HEK293 (cell line): ENCODE data around the gene CORO2B.

ENCODE experiments used
- CTCF ChIP-seq: fragments of 450-650 bp; formaldehyde crosslinking; IDR thresholded peaks from 2 replicates; pipeline ENCODE4 v1.5.1; 2016; ENCODE audit warnings: missing biosample characterization, missing genetic modification characterization
- REST ChIP-seq: fragments of 450-650 bp; formaldehyde crosslinking; IDR thresholded peaks from 2 replicates; pipeline ENCODE4 v1.5.1; 2016; ENCODE audit warnings: missing biosample characterization, missing genetic modification characterization
- ZNF175 ChIP-seq: fragments of 450-650 bp; formaldehyde crosslinking; IDR thresholded peaks from 2 replicates; pipeline ENCODE4 v1.5.1; 2016; ENCODE audit warnings: missing biosample characterization, missing genetic modification characterization

GRCh38 chr15:68541743-68542142, 37.0 kb upstream of the CORO2B start:
- TF ChIP-seq REST (tag by site-specific recombination) = no peak
- TF ChIP-seq CTCF (tag by site-specific recombination) = no peak
- TF ChIP-seq ZNF175 (tag by site-specific recombination) = no peak
